WERI-Rb-1 (cell line): ENCODE measurements around the gene SAFB2.

Source experiments
- DNase-seq: peaks from one replicate; pipeline ENCODE4 v3.0.0-alpha.2; 2020
- H3K27ac ChIP-seq: fragments of 250-450 bp; sonication (Bioruptor Pico); 2 replicates; pipeline ENCODE4 v1.5.1; 2020; ENCODE audit warnings: mild to moderate bottlenecking, moderate library complexity
- H3K27me3 ChIP-seq: fragments of 250-450 bp; sonication (Bioruptor Pico); 2 replicates; pipeline ENCODE4 v1.5.1; 2021; ENCODE audit warnings: mild to moderate bottlenecking, low read depth, moderate library complexity; ENCODE audit not compliant: insufficient read depth, severe bottlenecking
- H3K36me3 ChIP-seq: fragments of 250-450 bp; sonication (Bioruptor Pico); 2 replicates; pipeline ENCODE4 v1.5.1; 2020; ENCODE audit warnings: mild to moderate bottlenecking, moderate library complexity
- H3K4me3 ChIP-seq: 2 replicates; pipeline ENCODE4 v1.5.1; 2011; ENCODE audit warnings: low read depth, mild to moderate bottlenecking, control low read depth, low read length
- H3K9me3 ChIP-seq: fragments of 250-450 bp; sonication (Bioruptor Pico); 2 replicates; pipeline ENCODE4 v1.5.1; 2021; ENCODE audit warnings: mild to moderate bottlenecking, moderate library complexity; ENCODE audit not compliant: severe bottlenecking
- TF ChIP-seq, protein P1 (sequence below): IDR thresholded peaks from 2 replicates; pipeline ENCODE4 v1.5.1; 2011; ENCODE audit warnings: low read depth, mild to moderate bottlenecking, control low read depth, inconsistent platforms, low read length

SAFB2 gene

GRCh38 chr19:5588906-5589676 lies 33.5 kb downstream of the SAFB2 start:
- no peak overlapping the region for H3K27ac ChIP-seq

GRCh38 chr19:5588441-5588840 lies 34.1 kb downstream of the SAFB2 start:
- Histone ChIP-seq H3K4me3 (no peak overlapping the region), H3K36me3 (peaks cover 73% of the 10 kb centered on the region)
- DNase-seq: no peak

More at GRCh38 chr19:5588906-5589676, 33.5 kb downstream of the SAFB2 start:
- H3K4me3 ChIP-seq: no peak overlapping the region
- TF ChIP-seq, protein P1, sequence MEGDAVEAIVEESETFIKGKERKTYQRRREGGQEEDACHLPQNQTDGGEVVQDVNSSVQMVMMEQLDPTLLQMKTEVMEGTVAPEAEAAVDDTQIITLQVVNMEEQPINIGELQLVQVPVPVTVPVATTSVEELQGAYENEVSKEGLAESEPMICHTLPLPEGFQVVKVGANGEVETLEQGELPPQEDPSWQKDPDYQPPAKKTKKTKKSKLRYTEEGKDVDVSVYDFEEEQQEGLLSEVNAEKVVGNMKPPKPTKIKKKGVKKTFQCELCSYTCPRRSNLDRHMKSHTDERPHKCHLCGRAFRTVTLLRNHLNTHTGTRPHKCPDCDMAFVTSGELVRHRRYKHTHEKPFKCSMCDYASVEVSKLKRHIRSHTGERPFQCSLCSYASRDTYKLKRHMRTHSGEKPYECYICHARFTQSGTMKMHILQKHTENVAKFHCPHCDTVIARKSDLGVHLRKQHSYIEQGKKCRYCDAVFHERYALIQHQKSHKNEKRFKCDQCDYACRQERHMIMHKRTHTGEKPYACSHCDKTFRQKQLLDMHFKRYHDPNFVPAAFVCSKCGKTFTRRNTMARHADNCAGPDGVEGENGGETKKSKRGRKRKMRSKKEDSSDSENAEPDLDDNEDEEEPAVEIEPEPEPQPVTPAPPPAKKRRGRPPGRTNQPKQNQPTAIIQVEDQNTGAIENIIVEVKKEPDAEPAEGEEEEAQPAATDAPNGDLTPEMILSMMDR: no peak
- no peak for DNase-seq
- peaks cover 80% of the 10 kb centered on the region for H3K36me3 ChIP-seq
- H3K27me3 ChIP-seq: no peaks in the 10 kb centered on the region
- no peaks in the 10 kb centered on the region for H3K9me3 ChIP-seq

DNA sequence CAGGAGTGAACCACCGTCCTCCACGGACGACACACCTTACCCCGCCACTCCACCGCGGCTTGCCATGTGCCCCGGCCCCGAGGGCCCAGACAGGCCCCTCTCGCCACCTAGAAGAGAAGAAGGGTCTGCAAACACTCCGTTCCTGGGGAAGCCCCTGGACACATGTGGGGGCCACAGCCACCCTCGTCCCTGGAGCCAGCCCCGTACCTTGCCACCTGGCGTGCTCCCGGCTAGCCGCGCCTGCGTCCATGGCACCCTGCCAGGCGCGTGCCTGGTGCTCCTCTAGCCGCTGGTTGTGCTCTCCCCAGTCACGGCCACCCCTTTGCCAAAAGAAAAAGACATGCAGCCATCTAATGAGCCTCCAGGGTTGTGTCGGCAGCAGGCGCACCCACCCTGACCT lies 34.9 kb downstream of the SAFB2 start:
- H3K36me3 ChIP-seq: peaks cover 68% of the 10 kb centered on the region

More at GRCh38 chr19:5588441-5588840, 34.1 kb downstream of the SAFB2 start:
- TF ChIP-seq, protein P1: no peak
- Histone ChIP-seq H3K27ac (no peak overlapping the region), H3K27me3 (no peaks in the 10 kb centered on the region), H3K9me3 (no peaks in the 10 kb centered on the region)

GRCh38 chr19:5587071-5587455 lies 35.5 kb downstream of the SAFB2 start:
- no peak overlapping the region for H3K27ac ChIP-seq
- DNase-seq: no peak
- no peak overlapping the region for H3K4me3 ChIP-seq
- H3K27me3 ChIP-seq: no peaks in the 10 kb centered on the region
- H3K36me3 ChIP-seq: peaks cover 62% of the 10 kb centered on the region
- TF ChIP-seq, protein P1: no peak
- no peaks in the 10 kb centered on the region for H3K9me3 ChIP-seq

More for the DNA sequence above, 34.9 kb downstream of the SAFB2 start:
- H3K4me3 ChIP-seq: no peak overlapping the region
- no peaks in the 10 kb centered on the region for H3K9me3 ChIP-seq
- H3K27ac ChIP-seq: no peak overlapping the region
- no peaks in the 10 kb centered on the region for H3K27me3 ChIP-seq
- TF ChIP-seq, protein P1: no peak
- DNase-seq: no peak

DNA sequence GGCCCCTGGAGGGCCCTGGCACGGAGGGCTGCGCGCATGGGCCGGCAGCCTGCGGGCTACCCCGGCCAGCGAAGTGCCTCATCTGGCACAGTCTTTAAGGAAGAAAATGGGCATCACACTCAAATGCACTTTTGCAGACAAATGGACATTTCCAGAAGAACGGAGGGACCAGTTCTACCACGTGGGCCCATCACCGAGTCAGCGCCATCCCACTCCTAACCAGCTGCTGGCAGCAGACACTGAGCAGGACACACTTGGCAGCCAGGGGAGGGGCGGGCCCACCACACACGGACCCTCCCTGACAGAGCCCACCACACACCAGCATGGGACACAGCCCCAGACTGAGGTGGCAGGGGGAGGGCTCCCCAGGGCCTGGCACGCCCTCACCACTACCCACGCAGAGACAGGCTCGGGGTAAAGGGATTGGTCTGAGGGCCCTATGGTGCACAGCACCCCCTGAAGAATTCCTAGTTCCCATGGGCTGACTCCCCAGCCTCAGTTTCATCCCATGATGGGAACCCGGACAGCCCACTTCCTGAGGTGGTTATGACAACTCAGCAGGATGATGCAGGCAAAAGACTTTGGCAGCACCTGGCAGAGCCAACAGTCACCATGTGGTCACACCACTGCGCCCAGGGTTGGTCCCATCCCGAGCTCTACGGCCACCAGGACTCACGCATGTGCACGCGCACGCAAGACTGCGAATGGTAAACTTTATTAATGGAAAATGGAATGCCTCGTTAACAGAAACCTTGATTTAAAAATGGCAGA lies 36.1 kb downstream of the SAFB2 start:
- Histone ChIP-seq H3K27me3 (no peaks in the 10 kb centered on the region), H3K9me3 (no peaks in the 10 kb centered on the region), H3K27ac (no peak overlapping the region), H3K4me3 (no peak overlapping the region), H3K36me3 (peaks cover 56% of the 10 kb centered on the region)
- TF ChIP-seq, protein P1: no peak
- DNase-seq: no peak
